HUES64 (cell line): Measurements from ENCODE around the gene SGPP2.

Experiments
- H3K27ac ChIP-seq: 2 replicates; pipeline ENCODE4 v1.7.0; 2013; ENCODE audit warnings: low read depth, low read length, inconsistent platforms
- H3K27me3 ChIP-seq: 2 replicates; pipeline ENCODE4 v1.6.1; 2013; ENCODE audit warnings: mild to moderate bottlenecking, low read length; ENCODE audit not compliant: insufficient read depth
- H3K36me3 ChIP-seq: 2 replicates; pipeline ENCODE4 v1.6.1; 2013; ENCODE audit warnings: mild to moderate bottlenecking, low read length; ENCODE audit not compliant: insufficient read depth
- H3K4me1 ChIP-seq: 2 replicates; pipeline ENCODE4 v1.6.1; 2013; ENCODE audit warnings: mild to moderate bottlenecking, low read length, moderate library complexity; ENCODE audit not compliant: insufficient read depth
- H3K4me3 ChIP-seq: 2 replicates; pipeline ENCODE4 v1.5.1; 2013; ENCODE audit warnings: mild to moderate bottlenecking, low read length, moderate library complexity
- H3K9ac ChIP-seq: 2 replicates; pipeline ENCODE4 v1.6.1; 2013; ENCODE audit warnings: mild to moderate bottlenecking, low read depth, low read length
- H3K9me3 ChIP-seq: 2 replicates; pipeline ENCODE4 v1.6.1; 2013; ENCODE audit warnings: low read depth, low read length; ENCODE audit not compliant: insufficient read depth
- WGBS: fragments of 150-250, 120-280 bp; methylation state at CpG from one replicate; pipeline ENCODE4 v1.1.7; 2013; ENCODE audit warnings: missing lambda C conversion rate; 5-methylcytosine and 5-hydroxymethylcytosine counted together

Gene SGPP2

GRCh38 chr2:222495388-222495787 lies 71.0 kb downstream of the SGPP2 start:
- Histone ChIP-seq H3K36me3 (no peaks in the 10 kb centered on the region), H3K27ac (no peak overlapping the region), H3K9me3 (peaks cover 11% of the 10 kb centered on the region; the same call in 1 of the 2 replicates), H3K27me3 (no peaks in the 10 kb centered on the region), H3K9ac (no peak overlapping the region), H3K4me3 (no peak overlapping the region), H3K4me1 (no peaks in the 10 kb centered on the region)
- WGBS: 90% methylated on average over 1 of the region's 1 CpG

- H3K36me3 ChIP-seq: no peaks in the 10 kb centered on the region
- H3K9me3 ChIP-seq: no peaks in the 10 kb centered on the region
- 75% methylated on average over 3 of the region's 3 CpGs for WGBS
- H3K27me3 ChIP-seq: no peaks in the 10 kb centered on the region
- H3K9ac ChIP-seq: no peak overlapping the region
- no peak overlapping the region for H3K27ac ChIP-seq
- no peaks in the 10 kb centered on the region for H3K4me1 ChIP-seq
- H3K4me3 ChIP-seq: no peak overlapping the region
Measured at GRCh38 chr2:222499226-222499625, 74.9 kb downstream of the SGPP2 start.

DNA sequence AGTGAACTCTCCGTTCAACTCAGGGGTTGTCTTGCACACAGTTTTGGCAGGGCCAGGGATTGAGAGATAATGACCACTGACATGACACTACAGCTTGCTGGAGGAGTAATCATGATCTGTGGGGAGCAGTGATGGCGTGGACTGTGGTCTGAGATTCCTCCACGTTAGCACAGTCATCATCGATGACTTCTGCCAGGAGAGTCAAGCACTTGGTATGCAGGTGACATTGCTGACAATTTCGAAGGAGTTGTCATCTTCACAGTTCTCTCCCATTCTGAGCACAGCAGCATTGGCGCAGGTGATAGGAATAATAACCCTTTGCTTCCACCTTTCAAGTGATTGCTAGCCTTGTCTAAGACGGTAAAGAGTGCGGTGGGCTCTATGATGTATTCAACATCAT lies 79.8 kb downstream of the SGPP2 start:
- Histone ChIP-seq H3K9ac (no peak overlapping the region), H3K4me3 (no peak overlapping the region), H3K36me3 (no peaks in the 10 kb centered on the region), H3K27ac (no peak overlapping the region), H3K9me3 (no peaks in the 10 kb centered on the region), H3K4me1 (no peaks in the 10 kb centered on the region), H3K27me3 (no peaks in the 10 kb centered on the region)
- WGBS: 82% methylated on average over 8 of the region's 8 CpGs

- H3K9ac ChIP-seq: no peak overlapping the region
- WGBS: 92% methylated on average over 2 of the region's 2 CpGs
- H3K4me1 ChIP-seq: no peaks in the 10 kb centered on the region
- H3K9me3 ChIP-seq: no peaks in the 10 kb centered on the region
- H3K4me3 ChIP-seq: no peak overlapping the region
- H3K27me3 ChIP-seq: no peaks in the 10 kb centered on the region
- no peaks in the 10 kb centered on the region for H3K36me3 ChIP-seq
- H3K27ac ChIP-seq: no peak overlapping the region
Measured at GRCh38 chr2:222504719-222505118, 80.4 kb downstream of the SGPP2 start.

DNA sequence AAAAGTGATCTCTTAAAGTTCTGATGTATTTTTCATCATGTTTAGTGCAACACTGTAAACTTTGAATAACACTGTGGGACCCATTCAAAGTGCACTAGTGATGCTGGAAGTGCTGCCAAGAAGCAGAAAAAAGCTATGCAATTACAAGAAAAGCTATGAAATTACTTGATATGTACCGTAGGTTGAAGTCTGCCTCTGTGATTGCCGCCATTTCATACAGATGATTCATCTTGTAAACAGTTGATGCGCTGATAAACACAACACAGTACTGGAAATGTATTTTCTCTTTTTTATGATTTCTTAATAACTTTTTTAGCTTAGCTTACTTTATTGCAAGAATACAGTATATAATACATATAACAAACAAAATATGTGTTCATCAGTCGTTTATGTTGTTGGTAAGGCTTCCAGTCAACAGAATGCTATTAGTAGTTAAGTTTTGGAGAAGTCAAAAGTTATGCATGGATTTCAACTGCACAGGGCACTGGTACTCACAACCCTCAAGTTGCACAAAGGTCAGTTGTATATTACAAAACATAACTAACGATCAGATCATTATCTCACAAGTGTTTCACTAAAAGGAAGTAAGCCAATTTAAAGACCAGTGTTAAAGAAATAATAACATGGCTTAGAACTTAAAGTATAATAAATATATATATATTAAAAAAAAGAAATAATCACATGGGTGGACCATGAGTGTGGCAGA lies 82.0 kb downstream of the SGPP2 start:
- no peaks in the 10 kb centered on the region for H3K27me3 ChIP-seq
- no peaks in the 10 kb centered on the region for H3K4me1 ChIP-seq
- no peaks in the 10 kb centered on the region for H3K9me3 ChIP-seq
- H3K36me3 ChIP-seq: no peaks in the 10 kb centered on the region
- WGBS: 87% methylated on average over 5 of the region's 5 CpGs
- H3K27ac ChIP-seq: no peak overlapping the region
- H3K9ac ChIP-seq: no peak overlapping the region
- no peak overlapping the region for H3K4me3 ChIP-seq

- H3K27ac ChIP-seq: no peak overlapping the region
- no peaks in the 10 kb centered on the region for H3K27me3 ChIP-seq
- no peaks in the 10 kb centered on the region for H3K9me3 ChIP-seq
- H3K9ac ChIP-seq: no peak overlapping the region
- H3K4me1 ChIP-seq: peaks cover 17% of the 10 kb centered on the region
- no peak overlapping the region for H3K4me3 ChIP-seq
- no peaks in the 10 kb centered on the region for H3K36me3 ChIP-seq
Measured at GRCh38 chr2:222514901-222515300, 90.6 kb downstream of the SGPP2 start.

DNA sequence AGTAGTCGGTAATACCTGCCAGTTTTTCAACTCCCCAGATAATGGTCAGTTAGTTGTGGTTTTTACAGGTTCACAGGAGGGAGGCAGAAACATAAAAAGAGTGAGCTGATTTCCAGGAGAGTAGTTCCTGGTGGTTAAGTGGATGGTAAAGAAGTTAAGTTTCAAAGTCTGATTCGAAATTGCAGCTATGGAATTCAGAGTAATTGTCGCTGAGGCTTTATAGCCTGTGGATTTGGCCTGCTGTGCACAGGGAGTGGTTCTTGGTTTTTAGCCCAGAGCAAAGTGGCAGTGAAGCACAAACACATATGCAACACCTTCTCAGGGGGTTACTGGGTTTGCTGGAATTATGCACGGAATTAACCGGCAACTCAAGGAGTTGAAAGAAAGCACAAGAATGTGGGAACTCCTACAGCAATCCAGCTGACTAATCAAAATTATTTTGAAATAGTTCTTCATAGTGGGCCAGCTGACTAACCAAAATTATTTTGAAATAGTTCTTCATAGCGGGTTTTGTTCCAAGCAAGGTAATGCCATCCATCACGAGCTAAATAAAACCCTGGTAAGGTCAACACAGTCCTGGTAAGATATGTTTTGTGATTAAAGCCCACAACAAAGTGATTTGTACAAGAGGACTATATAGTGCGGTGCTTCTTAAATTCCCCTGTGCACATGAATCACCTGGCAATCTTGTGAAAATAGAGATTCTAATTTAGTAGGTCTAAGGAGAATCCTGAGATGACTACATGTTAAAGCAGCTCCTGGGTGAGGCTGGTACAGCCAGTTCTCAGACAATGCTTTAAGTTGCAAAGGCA lies 94.4 kb downstream of the SGPP2 start:
- H3K36me3 ChIP-seq: no peaks in the 10 kb centered on the region
- no peak overlapping the region for H3K9ac ChIP-seq
- no peak overlapping the region for H3K27ac ChIP-seq
- H3K4me1 ChIP-seq: peaks cover 17% of the 10 kb centered on the region
- H3K9me3 ChIP-seq: no peaks in the 10 kb centered on the region
- H3K4me3 ChIP-seq: no peak overlapping the region
- 46% methylated on average over 8 of the region's 8 CpGs for WGBS
- H3K27me3 ChIP-seq: no peaks in the 10 kb centered on the region

- no peaks in the 10 kb centered on the region for H3K9me3 ChIP-seq
- peaks cover 17% of the 10 kb centered on the region for H3K4me1 ChIP-seq
- no peak overlapping the region for H3K9ac ChIP-seq
- 92% methylated on average over 3 of the region's 3 CpGs for WGBS
- H3K27me3 ChIP-seq: no peaks in the 10 kb centered on the region
- no peak overlapping the region for H3K4me3 ChIP-seq
- no peak overlapping the region for H3K27ac ChIP-seq
- H3K36me3 ChIP-seq: no peaks in the 10 kb centered on the region
Measured at GRCh38 chr2:222521099-222521498, 96.8 kb downstream of the SGPP2 start.

DNA sequence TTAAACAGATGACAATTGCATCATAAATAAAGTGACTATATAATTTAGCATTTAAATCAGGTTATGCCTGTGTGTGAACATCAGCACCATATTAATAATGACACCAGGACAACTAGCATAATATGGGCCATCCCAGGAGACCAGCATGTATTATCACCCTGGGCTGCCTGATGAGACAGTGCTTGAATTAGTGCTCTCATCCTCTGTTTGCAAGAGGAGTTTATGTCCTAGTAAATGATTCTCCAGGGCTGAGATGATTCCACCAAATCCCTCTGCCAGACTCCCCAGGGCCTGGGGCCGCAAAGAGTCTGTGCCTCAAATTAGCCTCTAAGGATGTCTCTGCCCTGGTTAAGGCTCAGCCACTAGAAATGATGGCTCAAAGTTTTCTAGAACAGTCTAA lies 97.7 kb downstream of the SGPP2 start:
- no peak overlapping the region for H3K4me3 ChIP-seq
- no peak overlapping the region for H3K27ac ChIP-seq
- H3K9ac ChIP-seq: no peak overlapping the region
- no peaks in the 10 kb centered on the region for H3K36me3 ChIP-seq
- no peaks in the 10 kb centered on the region for H3K9me3 ChIP-seq
- H3K27me3 ChIP-seq: no peaks in the 10 kb centered on the region
- 0% methylated on average over 1 of the region's 1 CpG for WGBS
- H3K4me1 ChIP-seq: peaks cover 17% of the 10 kb centered on the region

DNA sequence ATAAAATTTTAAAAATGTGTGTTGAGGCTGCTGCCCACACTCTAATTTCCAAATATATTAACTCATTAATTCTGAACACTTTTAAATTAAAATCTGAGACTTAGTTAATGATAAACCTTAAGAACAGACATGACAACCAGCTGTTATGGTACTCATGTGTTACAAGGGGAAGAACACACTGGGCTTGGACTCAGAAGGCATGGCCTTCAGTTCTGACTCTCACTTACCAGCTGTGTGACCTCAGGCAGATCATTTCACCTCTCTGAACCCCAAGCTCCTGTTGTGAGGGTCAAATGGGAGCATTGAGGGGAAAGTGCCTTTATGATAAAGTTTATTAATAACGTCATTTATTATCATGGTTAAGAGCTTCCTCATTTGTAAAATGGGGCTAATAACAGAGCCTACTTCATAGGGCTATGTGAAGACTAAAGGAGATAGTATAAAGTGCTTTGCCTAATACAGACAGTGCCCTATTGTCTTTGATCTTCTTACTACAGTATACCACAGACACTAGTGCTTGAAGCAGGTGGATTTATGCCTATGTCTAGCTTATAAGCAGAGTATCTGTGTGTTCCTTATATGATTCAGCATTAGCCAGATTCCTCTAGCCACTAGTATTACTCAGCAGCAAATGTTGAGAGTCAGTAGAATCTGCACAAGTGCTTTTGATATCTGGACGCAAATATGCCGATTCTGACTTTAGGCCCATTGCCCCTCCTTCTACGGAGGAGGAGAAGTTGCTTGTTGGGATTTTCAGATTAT lies 99.6 kb downstream of the SGPP2 start:
- peaks cover 3% of the 10 kb centered on the region; the same call in 1 of the 2 replicates for H3K4me1 ChIP-seq
- H3K9ac ChIP-seq: no peak overlapping the region
- no peak overlapping the region for H3K27ac ChIP-seq
- 100% methylated on average over 4 of the region's 4 CpGs for WGBS
- no peak overlapping the region for H3K4me3 ChIP-seq
- no peaks in the 10 kb centered on the region for H3K36me3 ChIP-seq
- no peaks in the 10 kb centered on the region for H3K9me3 ChIP-seq
- no peaks in the 10 kb centered on the region for H3K27me3 ChIP-seq

- H3K4me3 ChIP-seq: no peak overlapping the region
- H3K4me1 ChIP-seq: no peaks in the 10 kb centered on the region
- WGBS: 96% methylated on average over 5 of the region's 5 CpGs
- H3K27me3 ChIP-seq: no peaks in the 10 kb centered on the region
- no peak overlapping the region for H3K27ac ChIP-seq
- no peaks in the 10 kb centered on the region for H3K36me3 ChIP-seq
- H3K9ac ChIP-seq: no peak overlapping the region
- no peaks in the 10 kb centered on the region for H3K9me3 ChIP-seq
Measured at GRCh38 chr2:222525811-222526210, 101.5 kb downstream of the SGPP2 start.
